ENCODE results near the gene CA10. TPM values are rescaled to one million over a fixed set of nuclear protein-coding genes. Genes with fewer than 3 reads are reported as not detected.

The CA10 gene
- total RNA-seq, 4 donors from 2014 or later, result not detected

DNA sequence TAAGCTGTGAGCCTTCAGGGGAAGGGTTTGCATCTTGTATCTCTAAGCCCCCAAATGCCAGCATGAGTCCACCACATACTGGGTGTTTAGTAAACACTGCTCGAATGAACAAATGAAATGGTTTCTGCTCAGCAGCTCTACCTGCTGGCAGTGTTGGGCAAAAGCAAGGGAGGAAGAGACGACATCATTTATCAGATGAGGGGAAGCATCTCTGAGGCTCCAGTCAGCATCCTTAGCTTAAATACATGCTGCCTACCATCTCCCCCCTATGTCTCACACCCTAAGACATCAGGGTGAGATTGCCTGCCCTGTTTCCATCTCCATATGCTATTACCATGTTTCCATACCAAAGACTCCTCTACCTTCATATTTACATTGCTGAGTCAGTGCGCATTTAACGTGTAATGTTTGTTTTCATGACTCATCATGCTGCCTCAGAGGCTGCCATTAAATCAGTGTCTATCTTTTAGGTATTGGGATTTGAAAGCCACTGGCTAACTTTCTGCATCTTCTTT lies 518.3 kb downstream of the CA10 start:
- WGBS, 2 donors (ENCODE audit: low coverage in 1 of 2), result 46 to 63% methylated on average over 2 to 4 of the region's 4 CpGs
- TF ChIP-seq, protein P1, sequence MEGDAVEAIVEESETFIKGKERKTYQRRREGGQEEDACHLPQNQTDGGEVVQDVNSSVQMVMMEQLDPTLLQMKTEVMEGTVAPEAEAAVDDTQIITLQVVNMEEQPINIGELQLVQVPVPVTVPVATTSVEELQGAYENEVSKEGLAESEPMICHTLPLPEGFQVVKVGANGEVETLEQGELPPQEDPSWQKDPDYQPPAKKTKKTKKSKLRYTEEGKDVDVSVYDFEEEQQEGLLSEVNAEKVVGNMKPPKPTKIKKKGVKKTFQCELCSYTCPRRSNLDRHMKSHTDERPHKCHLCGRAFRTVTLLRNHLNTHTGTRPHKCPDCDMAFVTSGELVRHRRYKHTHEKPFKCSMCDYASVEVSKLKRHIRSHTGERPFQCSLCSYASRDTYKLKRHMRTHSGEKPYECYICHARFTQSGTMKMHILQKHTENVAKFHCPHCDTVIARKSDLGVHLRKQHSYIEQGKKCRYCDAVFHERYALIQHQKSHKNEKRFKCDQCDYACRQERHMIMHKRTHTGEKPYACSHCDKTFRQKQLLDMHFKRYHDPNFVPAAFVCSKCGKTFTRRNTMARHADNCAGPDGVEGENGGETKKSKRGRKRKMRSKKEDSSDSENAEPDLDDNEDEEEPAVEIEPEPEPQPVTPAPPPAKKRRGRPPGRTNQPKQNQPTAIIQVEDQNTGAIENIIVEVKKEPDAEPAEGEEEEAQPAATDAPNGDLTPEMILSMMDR (IDR thresholded peaks at IDR 0.05), result no peak
- no peak for TF ChIP-seq POLR2AphosphoS5 (IDR thresholded peaks at IDR 0.05)
- TF ChIP-seq EP300 (IDR thresholded peaks at IDR 0.05), result no peak
- TF ChIP-seq POLR2A (IDR thresholded peaks at IDR 0.05), result no peak
- Histone ChIP-seq H3K27ac (no peak overlapping the region), H3K9me3 (no peaks in the 10 kb centered on the region), H3K4me3 (no peak overlapping the region), H3K36me3 (no peaks in the 10 kb centered on the region), H3K4me1 (no peaks in the 10 kb centered on the region), H3K27me3 (no peaks in the 10 kb centered on the region)
- ATAC-seq, result no peak

DNA sequence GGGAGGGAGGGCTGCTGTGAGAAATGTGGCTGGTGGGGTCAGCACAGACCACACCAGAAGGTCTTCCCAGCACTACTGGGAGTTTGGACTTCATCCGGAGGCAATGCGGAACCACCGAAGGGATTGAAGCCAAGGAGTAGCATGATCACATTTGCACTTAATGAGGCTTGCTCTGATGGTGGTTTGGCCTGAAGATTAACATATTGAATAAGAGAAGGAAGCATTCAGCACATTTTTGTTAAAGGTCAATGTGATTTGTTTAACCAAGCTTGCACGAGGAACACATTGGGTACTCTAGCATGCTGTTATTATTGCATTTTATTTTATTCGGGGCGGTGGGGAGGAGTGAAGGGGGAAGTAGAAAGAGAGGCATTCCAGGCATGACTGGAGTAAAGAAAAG lies 519.5 kb downstream of the CA10 start:
- no peak overlapping the region for H3K4me3 ChIP-seq
- no peaks in the 10 kb centered on the region for H3K9me3 ChIP-seq
- no peak for ATAC-seq
- no peaks in the 10 kb centered on the region for H3K4me1 ChIP-seq
- no peak overlapping the region for H3K27ac ChIP-seq
- 55 to 65% methylated on average over 6 of the region's 6 CpGs for WGBS, 2 donors (ENCODE audit: low coverage in 1 of 2)
- H3K27me3 ChIP-seq, result no peaks in the 10 kb centered on the region
- TF ChIP-seq, protein P1 (IDR thresholded peaks at IDR 0.05), result no peak
- TF ChIP-seq POLR2AphosphoS5 (IDR thresholded peaks at IDR 0.05), result peak; percentile 30
- no peaks in the 10 kb centered on the region for H3K36me3 ChIP-seq

DNA sequence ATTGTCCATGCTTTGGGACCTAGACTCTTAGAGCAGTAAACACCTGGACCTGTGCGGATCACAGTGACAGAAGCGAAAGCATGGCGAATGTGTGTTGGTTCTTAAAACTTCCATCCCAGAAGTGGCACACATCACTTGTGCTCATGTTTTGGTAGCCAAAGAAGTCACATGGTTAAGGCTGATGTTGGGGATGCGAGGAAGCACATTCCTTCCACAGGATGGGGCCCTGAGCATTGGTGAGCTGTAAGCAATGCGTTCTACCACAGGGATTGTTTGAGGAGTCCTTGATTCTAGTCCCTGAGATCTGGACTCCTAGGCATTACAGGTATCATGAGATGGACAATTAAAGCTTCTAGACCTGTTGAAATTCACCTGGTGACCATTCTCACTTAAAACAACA lies 522.2 kb downstream of the CA10 start:
- Histone ChIP-seq H3K9me3 (no peaks in the 10 kb centered on the region), H3K4me3 (no peak overlapping the region), H3K27ac (no peak overlapping the region), H3K27me3 (no peaks in the 10 kb centered on the region), H3K36me3 (no peaks in the 10 kb centered on the region), H3K4me1 (no peaks in the 10 kb centered on the region)
- no peak for TF ChIP-seq POLR2A (IDR thresholded peaks at IDR 0.05)
- no peak for TF ChIP-seq EP300 (IDR thresholded peaks at IDR 0.05)
- TF ChIP-seq, protein P1 (IDR thresholded peaks at IDR 0.05), result no peak
- no peak for TF ChIP-seq POLR2AphosphoS5 (IDR thresholded peaks at IDR 0.05)
- WGBS, 2 donors (ENCODE audit: low coverage in 1 of 2), result 71 to 73% methylated on average over 1 to 2 of the region's 5 CpGs
- no peak for ATAC-seq

DNA sequence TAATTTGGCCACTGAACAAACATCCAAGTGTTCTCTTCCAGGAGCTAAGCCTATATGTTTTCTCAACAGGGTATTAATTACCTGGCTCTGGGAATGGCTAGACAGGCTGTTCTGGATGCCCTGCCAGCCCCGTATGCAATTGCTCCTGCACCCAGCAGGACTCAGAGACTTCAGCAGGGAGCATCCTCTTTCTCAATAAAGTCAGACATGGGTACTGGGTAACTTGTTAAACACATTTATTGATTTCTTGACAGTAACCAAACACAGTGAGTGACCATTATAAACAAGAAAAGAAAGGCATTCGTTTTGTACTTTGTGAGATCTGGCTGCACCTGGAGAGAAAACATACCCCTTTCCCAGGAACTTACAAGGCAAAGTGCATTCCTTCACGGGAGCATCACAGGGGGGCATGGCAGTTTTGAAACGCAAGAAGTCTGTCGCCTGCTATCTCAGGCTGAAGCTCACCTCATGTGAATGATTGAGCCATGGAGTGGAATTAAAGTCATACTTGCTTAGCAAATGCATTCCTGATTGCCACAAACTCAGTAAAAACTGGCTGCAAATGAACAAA lies 528.3 kb downstream of the CA10 start:
- Histone ChIP-seq H3K36me3 (no peaks in the 10 kb centered on the region), H3K4me1 (peaks cover 0 to 10% (median 0%) of the 10 kb centered on the region in 3 donors), H3K27me3 (no peaks in the 10 kb centered on the region), H3K27ac (no peak overlapping the region), H3K4me3 (no peak overlapping the region), H3K9me3 (no peaks in the 10 kb centered on the region)
- ATAC-seq, result no peak
- 17 to 21% methylated on average over 1 to 4 of the region's 5 CpGs for WGBS, 2 donors (ENCODE audit: low coverage in 1 of 2)
- TF ChIP-seq POLR2AphosphoS5 (IDR thresholded peaks at IDR 0.05), result no peak
- TF ChIP-seq, protein P1 (IDR thresholded peaks at IDR 0.05), result no peak
- no peak for TF ChIP-seq POLR2A (IDR thresholded peaks at IDR 0.05)
- no peak for TF ChIP-seq EP300 (IDR thresholded peaks at IDR 0.05)

DNA sequence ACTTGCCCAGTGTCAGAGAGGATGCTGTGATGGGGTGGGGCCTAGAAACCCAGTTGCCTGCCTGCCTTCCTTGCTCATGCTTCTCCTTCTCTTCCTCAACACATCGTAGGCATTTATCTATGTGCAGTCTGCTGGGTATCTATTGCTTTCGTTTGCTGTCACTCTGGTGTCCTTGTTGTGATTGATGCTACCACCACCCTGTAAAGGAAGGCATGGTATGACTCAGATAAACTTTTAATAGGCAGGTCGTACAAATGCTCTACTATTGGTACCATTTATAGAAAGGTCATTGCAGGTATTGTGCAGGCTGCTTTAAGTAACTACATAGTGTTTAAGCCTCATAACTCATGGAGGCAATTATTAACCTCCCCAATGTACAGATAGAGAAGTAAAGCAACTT lies 529.3 kb downstream of the CA10 start:
- Histone ChIP-seq H3K9me3 (no peaks in the 10 kb centered on the region), H3K27me3 (no peaks in the 10 kb centered on the region), H3K4me1 (peaks cover 0 to 10% (median 0%) of the 10 kb centered on the region in 3 donors), H3K27ac (no peak overlapping the region), H3K4me3 (no peak overlapping the region), H3K36me3 (no peaks in the 10 kb centered on the region)
- TF ChIP-seq POLR2A (IDR thresholded peaks at IDR 0.05) (no peak), EP300 (IDR thresholded peaks at IDR 0.05) (no peak), POLR2AphosphoS5 (IDR thresholded peaks at IDR 0.05) (no peak)
- TF ChIP-seq, protein P1 (IDR thresholded peaks at IDR 0.05), result no peak
- ATAC-seq, result no peak
- WGBS, 2 donors (ENCODE audit: low coverage in 1 of 2), result 40 to 57% methylated on average over 1 of the region's 3 CpGs

Measured in gastroesophageal sphincter (tissue), 4 donors.